Loucy (cell line): ENCODE measurements around the gene KIRREL3.

Experiments used
- EZH2phosphoT487 ChIP-seq: fragments of 200-600 bp; IDR thresholded peaks from 2 replicates; pipeline ENCODE4 v1.6.1; 2018; ENCODE audit warnings: antibody characterized with exemption, mild to moderate bottlenecking, moderate library complexity, borderline replicate concordance
- TF ChIP-seq, protein P1 (sequence below): fragments of 200-600 bp; sonication (generic); conservative IDR thresholded peaks from 2 replicates; pipeline ENCODE4 v1.5.1; 2014; ENCODE audit warnings: mild to moderate bottlenecking, antibody characterized with exemption, low read length

DNA sequence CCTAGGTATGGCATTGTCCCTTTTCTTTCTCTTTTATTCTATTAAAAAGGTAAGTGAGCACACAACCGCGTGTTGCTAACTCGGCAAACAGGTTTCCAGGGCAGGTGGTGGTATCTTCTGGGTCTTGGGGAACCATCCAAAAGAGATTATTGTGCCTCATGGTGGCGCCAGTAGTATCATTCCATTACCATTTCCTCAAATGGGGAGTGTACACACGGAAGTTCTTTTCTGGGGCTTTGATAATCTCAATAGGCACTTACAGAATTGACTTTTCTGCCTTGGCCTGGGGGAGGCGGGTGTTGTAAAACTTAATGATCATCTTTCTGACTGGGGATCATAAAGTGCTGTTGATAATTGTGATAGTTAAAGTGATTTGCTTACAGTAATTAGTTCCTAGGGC lies 234.1 kb downstream of the KIRREL3 start:
- TF ChIP-seq, protein P1, sequence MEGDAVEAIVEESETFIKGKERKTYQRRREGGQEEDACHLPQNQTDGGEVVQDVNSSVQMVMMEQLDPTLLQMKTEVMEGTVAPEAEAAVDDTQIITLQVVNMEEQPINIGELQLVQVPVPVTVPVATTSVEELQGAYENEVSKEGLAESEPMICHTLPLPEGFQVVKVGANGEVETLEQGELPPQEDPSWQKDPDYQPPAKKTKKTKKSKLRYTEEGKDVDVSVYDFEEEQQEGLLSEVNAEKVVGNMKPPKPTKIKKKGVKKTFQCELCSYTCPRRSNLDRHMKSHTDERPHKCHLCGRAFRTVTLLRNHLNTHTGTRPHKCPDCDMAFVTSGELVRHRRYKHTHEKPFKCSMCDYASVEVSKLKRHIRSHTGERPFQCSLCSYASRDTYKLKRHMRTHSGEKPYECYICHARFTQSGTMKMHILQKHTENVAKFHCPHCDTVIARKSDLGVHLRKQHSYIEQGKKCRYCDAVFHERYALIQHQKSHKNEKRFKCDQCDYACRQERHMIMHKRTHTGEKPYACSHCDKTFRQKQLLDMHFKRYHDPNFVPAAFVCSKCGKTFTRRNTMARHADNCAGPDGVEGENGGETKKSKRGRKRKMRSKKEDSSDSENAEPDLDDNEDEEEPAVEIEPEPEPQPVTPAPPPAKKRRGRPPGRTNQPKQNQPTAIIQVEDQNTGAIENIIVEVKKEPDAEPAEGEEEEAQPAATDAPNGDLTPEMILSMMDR: 0 out of 2 replicates have a peak, but pooled peaks have one; percentile 11
- no peak for TF ChIP-seq EZH2phosphoT487
